Measurements from ENCODE around the gene COMMD6.

Gene COMMD6

GRCh38 chr13:75482070-75482819, 55.4 kb downstream of the COMMD6 start, which contains the start of gene TBC1D4:
Gene TBC1D4 (minus strand): TSS chr13:75482169. CDS start chr13:75481767, 402 bp downstream.
- peak; percentile 94 for DNase-seq

DNA sequence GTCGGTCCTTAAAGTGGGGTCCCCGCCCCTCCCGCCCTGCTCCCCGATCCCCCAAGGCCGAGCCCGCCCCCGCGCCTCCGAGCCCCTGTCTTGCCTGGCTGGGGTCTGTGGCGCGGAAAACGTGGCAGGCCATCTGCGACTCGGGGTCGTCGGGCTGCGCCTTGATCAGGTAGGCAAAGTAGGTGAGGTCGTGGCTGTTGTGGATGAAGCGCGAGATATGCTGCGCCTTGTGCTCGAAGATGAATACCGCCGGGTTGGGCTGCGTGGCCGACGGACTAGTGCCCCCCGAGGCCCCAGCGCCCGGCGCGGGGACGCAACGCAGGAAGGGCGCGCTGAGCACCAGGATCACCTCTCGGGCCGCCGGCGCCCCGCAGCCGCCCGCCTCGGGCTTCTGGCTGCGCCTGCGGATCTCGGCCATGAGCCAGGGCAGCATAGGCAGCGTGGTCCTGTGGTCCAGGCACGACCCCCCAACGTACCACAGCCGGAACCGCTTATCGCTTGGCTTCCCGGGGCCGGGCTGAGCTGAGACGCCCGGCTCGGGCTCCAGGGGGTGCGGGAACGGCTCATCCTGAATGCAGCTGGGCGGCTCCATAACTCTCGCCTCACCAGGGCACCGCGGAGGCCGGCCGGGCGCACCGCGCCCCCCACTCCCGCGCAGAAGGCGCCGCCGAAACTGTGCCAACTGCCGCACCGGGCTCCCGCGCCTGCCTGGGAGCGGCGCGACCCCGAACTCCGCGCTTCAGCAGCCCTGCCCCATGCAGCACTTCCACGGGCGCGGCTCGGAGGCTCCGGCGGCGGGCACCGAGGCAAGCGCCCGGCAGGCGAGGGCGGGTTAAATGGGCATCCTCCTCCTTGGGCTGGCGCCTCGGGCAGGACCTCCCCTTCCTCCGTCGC, 56.2 kb downstream of the COMMD6 start:
- DNase-seq, result peak; percentile 41

DNA sequence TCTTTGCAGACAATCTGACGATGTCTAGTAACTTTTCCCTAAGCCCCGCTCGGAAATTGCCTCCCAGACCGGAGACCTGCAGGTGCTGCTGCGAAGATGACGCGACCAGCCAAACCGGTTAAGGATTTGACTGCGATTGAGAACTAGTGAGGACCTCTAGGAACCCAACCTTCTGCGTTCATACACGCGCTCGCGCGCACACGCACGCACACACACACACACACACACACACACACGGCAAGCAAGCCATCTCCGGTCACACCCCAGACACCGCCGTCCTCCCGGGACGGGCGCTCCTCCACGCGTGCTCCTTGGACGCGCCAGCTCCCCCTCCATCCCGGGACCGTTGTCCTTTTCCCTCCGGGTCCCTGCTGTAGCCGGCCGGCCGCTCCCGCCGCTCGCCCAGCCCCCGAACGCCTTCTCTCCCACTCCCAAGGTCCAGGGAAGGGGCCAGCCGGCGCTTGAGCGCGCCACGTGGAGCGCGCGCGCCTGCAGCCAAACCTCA, 56.9 kb downstream of the COMMD6 start:
- DNase-seq, result peak; percentile 36

DNA sequence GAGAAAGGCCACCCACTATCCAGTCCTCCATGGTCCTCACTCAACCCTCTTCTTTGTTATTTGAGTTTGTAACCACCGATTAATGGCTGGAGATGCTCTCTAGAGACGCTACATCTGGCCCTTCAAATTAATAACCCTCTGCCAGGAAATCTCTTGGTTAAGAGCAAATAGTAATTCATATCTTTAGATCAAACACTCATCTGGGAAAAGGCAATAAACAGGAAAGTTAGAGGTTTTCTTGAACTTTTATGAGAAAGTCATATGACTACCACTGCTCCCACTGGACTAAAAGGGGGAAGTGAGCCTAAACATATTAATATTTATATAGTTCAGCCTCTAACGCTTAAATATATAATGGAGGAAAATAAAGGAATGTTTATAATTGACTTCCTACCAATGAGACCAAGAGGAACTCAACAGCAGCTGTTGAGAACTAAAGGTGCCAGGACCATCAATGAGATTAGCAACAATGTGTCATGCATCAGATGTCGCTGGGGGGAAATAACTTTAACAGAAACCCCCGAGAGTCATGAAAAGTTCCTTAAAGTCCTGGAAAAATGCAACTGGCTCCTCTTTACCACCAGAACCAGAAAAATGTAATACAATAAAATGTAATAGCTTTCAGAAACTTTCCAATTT, 58.4 kb downstream of the COMMD6 start:
- DNase-seq, result no peak

DNA sequence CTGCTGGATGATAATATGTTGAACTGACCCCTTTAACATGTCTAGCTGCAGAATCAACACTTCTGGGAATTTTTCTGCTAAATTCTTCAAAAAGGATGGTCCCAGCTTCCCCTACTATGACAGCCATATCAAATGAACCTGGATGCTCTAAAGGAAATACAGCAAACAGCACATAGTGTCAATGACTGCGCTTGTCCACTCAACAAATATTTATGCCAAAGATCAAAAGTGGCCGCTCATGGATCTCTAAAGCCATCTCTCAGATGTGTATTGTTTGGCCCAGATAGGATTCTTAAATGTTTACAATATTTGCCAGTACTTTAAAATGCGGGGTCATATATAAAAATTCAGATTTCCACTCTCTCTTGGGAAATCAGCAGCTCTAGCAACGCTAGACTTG, 59.0 kb downstream of the COMMD6 start:
- no peak for DNase-seq

All from fibroblast of skin of back (primary cell).